GM18505 (cell line): ENCODE results near the gene ARHGAP26.

ENCODE experiments used
- ATAC-seq: cut with Tn5 transposase; IDR thresholded peaks from one replicate; pipeline ENCODE4 v1.9.1; 2021; ENCODE audit not compliant: unreplicated experiment
- POLR2A ChIP-seq: IDR thresholded peaks from 4 replicates; pipeline ENCODE4 v1.6.1; 2011; ENCODE audit warnings: borderline replicate concordance; ENCODE audit not compliant: insufficient read depth, insufficient read length; ENCODE audit errors: extremely low read depth

Gene ARHGAP26

DNA sequence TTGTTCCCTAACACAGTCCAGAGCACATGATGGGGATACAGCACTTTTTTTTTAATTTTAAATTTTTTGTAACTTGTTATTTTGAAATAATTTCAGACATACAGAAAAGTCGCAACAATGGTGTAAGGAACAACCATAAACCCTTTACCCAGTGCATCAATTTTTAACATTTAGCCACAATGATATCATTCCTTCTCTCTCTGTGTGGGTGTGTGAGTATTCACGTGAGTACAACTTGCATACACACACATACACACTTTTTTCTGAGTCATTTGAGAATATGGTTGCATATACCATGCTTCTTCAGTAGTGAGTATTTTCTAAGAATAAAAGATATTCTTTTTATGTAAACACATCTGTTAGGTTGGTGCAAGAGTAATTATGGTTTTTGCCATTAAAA is 135.2 kb downstream of the ARHGAP26 start:
- no peak for TF ChIP-seq POLR2A
- ATAC-seq, result no peak

DNA sequence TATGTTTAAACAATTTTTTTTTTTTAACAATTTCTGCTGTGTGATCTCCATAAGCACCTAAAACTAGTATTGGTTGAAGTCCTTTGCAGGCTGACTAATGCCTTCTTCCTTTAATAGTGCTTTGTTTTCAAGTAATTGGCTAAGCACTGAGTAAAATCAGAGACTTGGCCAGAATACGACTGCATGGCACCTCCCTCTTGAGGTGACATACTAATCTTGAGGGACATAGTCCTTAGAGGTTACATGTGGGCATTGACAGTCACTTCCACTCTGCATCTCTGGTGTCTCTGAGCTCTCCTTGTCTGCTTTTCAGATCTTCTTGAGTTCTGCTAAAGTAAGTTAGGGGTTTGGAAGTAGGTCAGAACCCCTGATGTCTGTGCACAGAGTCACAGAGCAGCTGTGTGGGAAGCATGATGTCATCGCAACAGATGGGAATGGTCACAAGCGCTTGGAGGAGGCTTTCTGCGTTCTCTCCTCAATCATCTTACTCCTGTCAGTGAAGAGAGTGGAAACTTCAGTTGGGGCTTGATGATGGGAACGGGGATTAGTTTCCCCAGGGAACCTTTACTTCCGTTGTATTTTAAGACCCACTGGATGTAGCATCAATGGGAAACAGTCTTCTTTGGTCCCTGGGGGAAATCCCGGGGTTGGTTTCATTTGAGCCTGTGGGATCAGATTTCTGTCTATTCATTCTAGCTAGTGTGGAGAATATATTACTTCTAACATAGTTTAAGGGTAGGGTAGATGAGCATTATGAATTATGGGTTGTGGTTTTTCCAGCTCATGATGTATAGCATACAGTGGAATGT is 136.9 kb downstream of the ARHGAP26 start:
- TF ChIP-seq POLR2A, result no peak
- no peak for ATAC-seq

DNA sequence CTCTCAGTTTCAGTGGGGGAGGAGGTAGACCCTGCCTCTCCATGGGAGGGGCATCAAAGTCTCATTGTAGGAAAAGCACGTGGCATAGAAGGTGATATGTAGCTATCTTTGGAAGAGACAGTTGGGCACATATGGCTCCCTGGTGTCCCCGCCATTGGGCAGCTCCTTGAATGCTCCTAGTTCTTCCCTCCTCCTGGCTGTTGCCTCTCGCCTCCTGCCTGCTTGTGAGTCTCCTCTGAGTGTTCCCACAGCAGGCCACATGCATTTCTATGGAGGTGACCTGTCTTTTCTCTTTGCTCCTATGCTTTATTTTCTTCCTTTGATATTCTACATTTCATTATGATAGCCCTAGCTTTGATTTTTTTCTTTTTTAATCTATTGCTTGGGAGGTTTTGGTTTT is 138.5 kb downstream of the ARHGAP26 start:
- TF ChIP-seq POLR2A, result no peak

DNA sequence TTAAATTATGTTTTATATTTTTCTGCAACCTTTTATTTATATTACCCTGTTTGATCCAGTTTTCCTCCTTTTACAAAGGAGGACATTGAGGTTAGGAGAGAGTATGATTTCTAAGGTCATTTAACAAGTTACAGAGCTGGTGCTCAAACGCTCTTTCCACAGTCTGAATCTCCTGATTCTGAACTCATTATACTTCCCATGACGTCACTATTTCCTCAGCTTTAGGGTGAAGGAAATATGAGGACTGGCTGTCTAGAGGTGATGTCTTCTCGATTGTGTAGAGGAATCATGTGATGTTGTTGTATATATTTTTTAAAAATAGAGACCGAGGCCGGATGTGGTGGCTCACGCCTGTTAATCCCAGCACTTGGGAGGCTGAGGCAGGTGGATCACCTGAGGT is 140.0 kb downstream of the ARHGAP26 start:
- no peak for TF ChIP-seq POLR2A
- ATAC-seq, result no peak

More for the DNA sequence above, 138.5 kb downstream of the ARHGAP26 start:
- no peak for ATAC-seq

DNA sequence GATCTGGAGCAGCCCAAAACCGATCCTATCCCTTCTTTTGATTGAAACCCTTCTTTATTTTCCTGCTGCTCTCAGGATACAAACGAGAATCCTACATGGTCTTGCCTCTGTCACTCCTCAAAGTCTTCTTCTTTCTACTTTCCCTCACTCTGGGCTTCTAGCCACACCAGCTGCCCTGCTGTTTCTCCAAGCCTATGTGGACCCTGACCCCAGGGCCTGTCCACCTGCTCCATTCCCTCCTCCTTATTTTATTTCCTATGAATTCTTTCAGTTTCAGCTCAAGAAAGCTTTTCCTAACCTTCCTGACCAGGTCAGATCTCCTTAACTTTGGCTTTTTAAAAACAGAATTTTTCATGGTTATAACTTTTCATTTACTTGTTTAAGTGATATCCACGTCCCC is 141.0 kb downstream of the ARHGAP26 start:
- TF ChIP-seq POLR2A, result no peak
- ATAC-seq, result no peak

DNA sequence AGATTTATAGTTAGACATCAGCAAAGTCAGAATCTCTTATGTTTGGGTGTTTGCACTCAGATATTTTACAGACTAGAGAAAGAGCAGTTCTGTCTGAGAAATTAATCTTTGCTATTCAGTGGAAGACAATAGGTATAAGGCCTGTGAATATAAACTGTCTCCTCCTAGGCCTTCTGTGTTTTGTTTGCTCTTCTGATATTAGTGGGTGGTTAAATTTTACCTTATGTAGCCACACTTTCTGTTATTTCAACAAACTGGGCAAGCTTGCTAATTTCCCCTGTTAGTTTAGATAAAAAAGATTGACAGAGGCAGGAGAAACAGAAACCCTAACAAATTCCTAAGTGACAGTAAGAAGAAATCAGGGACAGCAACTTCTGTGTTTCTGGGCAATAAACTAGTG is 141.6 kb downstream of the ARHGAP26 start:
- ATAC-seq, result no peak
- no peak for TF ChIP-seq POLR2A

DNA sequence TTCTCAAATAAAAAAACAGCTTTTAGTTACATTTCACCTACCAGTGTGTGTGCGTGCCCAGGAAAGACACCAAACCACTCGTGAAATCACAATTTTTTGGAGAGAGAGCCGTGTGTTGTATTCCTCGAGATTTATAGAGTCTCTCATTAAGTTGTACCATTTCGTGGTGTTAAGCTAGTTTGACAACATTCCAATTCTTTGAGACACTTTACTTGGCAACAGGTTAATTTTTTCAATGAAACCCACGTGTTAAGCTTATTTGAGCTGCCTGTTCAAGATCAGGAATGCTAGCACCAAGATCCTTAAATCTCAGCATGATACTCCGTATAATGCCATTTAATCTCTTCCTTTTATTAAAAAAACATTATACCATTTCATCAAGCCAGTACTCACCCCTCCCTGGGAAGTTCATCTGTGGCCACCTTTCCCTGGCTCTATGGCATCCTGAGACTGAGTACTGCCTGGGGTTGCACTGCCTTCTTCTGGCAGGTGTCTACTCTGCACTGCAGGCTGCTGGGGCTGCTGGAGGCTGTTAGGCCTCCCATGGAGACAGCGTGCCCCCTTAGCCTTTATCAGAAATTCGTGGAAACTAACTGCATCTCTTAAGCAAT is 143.7 kb downstream of the ARHGAP26 start:
- no peak for TF ChIP-seq POLR2A
- no peak for ATAC-seq

DNA sequence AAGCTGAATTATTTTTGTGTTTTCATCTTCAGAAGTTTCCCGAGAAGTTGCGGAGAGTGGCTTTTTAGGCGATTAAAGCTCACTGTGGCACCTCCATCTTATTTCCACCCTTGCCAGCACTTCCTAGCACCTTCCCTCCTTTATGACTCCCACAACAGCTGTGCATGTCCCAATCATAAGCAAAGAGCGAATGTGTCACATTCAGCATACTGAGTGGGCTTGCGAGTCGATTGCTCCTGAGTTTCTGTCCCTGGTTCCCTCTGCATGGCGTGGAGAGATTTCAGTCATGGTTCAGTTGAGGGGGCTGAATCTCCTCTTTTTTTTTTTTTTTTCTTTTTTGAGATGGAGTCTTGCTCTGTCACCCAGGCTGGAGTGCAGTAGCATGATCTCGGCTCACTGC is 144.9 kb downstream of the ARHGAP26 start:
- ATAC-seq, result no peak
- TF ChIP-seq POLR2A, result no peak

DNA sequence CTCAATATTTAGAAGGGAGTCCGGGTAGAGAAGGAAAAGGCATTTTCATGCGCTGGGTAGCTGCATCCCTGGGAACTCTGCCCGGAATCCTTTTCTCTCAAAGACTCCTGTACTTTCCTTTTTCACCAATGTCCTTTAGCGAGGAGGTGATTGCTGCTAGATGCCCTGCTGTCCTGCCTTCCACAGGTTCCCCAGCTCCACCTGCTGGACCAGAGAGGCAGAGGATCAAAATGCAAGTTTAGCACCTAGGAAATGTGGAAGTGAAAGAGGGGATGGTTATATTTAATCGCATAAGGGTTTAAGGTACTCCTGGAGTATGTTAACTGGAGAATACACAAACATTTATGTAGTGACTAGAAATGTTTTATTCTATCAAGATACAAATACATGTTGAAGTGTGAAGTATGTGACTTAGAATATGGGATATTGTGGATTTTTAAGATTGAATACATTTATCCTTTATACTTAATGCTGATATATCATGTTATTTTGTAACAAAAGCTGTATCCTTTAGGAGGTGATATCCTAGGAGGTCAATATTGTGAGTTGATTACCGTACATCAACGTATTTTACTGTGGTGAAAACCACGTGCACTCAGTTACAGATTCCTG is 145.7 kb downstream of the ARHGAP26 start:
- no peak for ATAC-seq
- TF ChIP-seq POLR2A, result no peak

DNA sequence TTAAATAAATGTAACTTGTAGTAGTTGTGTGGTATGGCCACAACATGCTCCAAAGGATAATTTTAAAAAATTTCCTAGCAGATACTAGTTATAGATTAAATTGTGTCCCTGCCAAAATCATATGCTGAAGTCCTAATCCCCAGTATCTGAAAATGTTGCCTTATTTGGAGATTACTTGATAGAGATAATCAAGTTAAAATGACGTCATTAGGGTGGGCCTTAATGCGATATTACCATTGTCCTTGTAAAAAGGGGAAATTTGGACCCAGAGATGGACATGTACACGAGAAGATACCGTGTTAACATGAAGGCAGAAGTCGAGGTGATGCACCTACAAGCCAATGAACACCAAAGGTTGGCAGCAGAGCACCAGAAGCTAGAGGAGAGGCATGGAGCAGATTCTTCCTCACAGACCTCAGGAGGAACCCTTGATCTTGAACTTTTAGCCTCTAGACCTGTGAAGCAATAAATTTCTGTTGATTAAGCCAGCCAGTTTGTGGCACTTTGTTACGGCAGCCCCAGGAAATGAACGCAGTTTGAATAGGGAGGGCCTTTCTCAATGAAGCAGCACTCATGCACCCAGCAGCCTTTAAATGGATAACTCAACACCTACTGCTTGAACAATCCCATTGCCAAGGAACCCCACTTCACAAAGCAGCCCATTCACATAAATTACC is 148.9 kb downstream of the ARHGAP26 start:
- no peak for ATAC-seq
- TF ChIP-seq POLR2A, result no peak

DNA sequence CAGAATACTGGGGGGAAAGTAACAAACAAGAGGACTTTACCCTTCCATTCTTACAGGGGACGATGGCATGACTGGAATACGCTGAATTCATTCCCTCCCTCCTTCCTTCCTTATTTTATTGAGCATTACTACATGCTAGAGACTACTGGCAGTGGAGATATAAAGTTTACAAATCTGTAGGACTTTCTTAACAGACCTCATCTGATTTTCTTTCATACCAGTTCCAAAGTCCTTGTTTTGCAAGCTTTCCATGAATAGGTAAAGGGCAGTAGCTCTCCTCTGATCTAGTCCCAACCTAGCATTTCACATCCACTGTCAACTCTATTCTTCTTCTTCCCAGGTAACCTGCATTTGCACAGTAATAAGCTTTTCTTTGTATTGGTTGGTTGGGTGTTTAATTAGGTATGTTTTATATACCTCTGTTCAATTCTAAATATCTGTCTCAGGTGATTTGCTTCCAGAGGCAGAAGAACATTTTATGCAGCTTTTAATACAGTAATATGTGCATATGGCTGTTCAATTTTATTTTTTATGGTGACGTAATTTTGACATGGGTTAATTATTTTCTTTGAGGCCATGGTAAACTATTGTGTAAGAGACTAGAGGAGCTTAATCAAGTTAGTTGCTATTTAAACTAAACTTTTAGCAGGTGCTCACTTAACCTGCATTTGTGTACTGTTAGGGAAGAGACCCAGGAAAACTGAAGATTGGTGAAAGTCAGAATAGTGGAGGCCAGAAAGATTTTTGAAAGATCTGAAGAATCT is 150.9 kb downstream of the ARHGAP26 start:
- ATAC-seq, result no peak
- no peak for TF ChIP-seq POLR2A

DNA sequence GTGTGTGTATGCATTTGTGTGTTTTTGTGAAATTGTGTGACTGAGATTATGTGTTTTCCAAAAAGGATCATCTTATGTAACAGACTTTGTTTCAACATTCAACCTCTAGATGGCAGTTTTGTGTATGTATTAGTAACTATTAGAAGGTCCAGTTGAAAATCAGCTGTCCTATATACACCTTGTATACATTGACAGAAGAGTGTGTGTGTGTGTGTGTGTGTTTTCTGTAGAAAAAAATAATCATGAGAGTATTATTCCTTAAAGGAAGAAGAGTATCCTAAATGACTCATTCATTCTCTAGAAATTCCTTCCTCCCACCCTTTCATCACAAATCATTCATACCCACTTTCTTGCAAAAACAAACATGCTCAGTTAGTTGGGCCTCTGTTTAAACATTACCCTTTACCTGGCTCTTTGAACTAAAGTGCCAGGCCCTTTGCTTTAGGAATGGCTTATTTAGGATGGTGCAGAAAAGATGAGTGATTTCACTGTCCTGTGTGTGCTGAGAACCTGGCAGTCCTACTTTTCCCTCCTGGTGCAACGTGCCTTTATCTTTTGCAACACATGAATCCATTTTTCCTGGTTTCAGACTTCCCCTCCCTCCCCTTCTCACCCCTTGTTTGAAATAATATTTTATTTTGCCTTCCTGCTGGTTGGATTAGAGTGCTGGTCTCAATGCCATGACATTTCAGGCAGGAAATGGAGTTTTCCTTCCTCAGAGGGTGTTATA is 152.2 kb downstream of the ARHGAP26 start:
- no peak for ATAC-seq
- TF ChIP-seq POLR2A, result no peak
